ENCODE data around the gene TJP1. TPM values are rescaled to one million over a fixed set of nuclear protein-coding genes. Genes with fewer than 3 reads are reported as not detected.
"Not testable (repeated sequence)": the region's sequence is repeated elsewhere in the genome, so short reads cannot be mapped to it uniquely, and the experiment has no call there.

TJP1 gene
- total RNA-seq, 1 donor, result 95.3 TPM

DNA sequence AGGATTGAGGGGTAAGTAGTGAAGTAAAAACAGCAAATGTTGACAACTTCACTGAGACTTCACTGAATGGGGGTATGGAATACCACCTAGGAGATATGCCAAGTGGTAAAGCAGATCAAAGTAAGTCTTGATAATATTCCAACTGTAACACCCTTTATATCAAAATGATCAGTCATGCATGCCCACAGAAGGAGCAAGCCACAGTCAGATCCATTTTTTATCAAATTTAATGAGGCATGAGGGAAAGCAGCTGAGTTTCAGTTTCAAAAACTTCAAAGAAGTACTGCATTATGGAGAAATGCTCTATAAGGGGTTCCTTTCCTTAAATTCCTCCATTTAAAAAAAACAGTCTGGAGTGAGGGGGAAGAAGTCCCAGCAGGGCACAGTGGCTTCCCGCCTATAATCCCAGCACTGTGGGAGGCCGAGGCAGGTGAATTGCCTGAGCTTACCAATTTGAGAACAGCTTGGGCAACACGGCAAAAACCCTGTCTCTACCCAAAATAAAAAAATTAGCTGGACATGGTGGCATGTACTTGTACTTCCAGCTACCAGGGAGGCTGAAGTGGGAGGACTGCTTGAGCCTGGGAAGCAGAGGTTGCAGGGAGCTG, 56.9 kb downstream of the TJP1 start:
- TF ChIP-seq, protein P1, sequence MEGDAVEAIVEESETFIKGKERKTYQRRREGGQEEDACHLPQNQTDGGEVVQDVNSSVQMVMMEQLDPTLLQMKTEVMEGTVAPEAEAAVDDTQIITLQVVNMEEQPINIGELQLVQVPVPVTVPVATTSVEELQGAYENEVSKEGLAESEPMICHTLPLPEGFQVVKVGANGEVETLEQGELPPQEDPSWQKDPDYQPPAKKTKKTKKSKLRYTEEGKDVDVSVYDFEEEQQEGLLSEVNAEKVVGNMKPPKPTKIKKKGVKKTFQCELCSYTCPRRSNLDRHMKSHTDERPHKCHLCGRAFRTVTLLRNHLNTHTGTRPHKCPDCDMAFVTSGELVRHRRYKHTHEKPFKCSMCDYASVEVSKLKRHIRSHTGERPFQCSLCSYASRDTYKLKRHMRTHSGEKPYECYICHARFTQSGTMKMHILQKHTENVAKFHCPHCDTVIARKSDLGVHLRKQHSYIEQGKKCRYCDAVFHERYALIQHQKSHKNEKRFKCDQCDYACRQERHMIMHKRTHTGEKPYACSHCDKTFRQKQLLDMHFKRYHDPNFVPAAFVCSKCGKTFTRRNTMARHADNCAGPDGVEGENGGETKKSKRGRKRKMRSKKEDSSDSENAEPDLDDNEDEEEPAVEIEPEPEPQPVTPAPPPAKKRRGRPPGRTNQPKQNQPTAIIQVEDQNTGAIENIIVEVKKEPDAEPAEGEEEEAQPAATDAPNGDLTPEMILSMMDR (IDR thresholded peaks at IDR 0.05; ENCODE audit: insufficient read depth, low read length), result no peak
- H3K4me3 ChIP-seq (ENCODE audit: low read depth, low read length), result no peak overlapping the region
- no peak for DNase-seq (ENCODE audit: low read depth)

GRCh38 chr15:29759596-29759995, 62.7 kb downstream of the TJP1 start:
- H3K4me3 ChIP-seq (ENCODE audit: low read depth, low read length), result no peak overlapping the region
- DNase-seq (ENCODE audit: low read depth), result no peak
- TF ChIP-seq, protein P1 (IDR thresholded peaks at IDR 0.05; ENCODE audit: insufficient read depth, low read length), result no peak

- DNase-seq (ENCODE audit: low read depth), result peak; percentile 18
- no peak overlapping the region for H3K4me3 ChIP-seq (ENCODE audit: low read depth, low read length)
- TF ChIP-seq, protein P1 (IDR thresholded peaks at IDR 0.05; ENCODE audit: insufficient read depth, low read length), result no peak
Observed at GRCh38 chr15:29756358-29757267, 65.7 kb downstream of the TJP1 start.

DNA sequence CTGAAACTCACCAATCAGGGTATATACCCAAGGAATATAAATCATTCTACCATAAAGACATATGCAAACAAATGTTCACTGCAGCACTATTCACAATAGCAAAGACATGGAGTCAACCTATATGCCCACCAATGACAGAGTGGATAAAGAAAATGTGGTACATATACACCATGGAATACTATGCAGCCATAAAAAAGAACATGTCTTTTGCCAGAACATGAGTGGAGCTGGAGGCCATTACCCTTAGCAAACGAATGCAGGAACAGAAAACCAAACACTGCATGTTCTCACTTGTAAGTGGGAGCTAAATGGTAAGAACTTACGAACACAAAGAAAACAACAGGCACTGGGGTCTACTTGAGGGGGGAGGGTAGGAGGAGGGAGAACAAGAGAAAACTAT, 68.3 kb downstream of the TJP1 start:
- not testable (repeated sequence) for H3K4me3 ChIP-seq (ENCODE audit: low read depth, low read length); DNase-seq (ENCODE audit: low read depth)

DNA sequence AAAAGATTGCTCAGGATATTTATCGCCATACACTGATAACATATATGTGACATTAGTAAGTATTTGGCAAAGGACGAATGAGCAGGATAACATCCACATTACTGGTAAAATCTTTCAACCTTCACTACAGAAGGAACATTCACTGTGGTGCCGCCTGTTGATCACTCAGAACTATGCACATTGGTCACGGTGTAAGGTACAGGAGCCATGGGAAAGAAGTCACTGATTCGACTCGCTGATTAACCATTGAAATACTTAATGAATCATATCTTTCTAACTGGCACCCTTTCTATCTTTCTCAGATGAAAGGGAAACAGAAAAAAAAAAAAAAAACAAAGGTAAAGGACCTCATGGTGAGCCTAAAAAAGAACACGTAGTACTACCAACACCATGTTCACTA, 68.8 kb downstream of the TJP1 start:
- no peak overlapping the region for H3K4me3 ChIP-seq (ENCODE audit: low read depth, low read length)
- TF ChIP-seq, protein P1 (IDR thresholded peaks at IDR 0.05; ENCODE audit: insufficient read depth, low read length), result no peak
- no peak for DNase-seq (ENCODE audit: low read depth)

DNA sequence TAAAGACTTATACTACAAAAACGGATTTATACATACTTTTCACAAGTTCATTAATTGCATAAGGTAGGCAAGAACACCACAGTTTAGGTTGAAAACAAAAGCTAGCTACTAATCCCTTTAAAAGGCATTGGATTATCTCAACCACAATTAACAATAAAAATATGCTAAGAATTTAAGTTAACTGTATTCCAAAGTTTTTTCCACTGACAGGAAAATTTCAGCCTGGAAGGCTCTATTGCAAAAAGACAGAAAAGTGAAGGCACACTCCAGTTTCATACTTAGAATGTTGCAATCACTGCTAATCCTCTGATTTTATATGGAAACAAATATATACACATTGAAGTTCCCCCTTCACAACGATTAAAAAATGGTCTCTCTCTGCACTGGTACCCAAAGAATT, 71.5 kb downstream of the TJP1 start:
- peak; percentile 58 for DNase-seq (ENCODE audit: low read depth)
- TF ChIP-seq, protein P1 (IDR thresholded peaks at IDR 0.05; ENCODE audit: insufficient read depth, low read length), result no peak
- no peak overlapping the region for H3K4me3 ChIP-seq (ENCODE audit: low read depth, low read length)

GRCh38 chr15:29749365-29750086, 72.7 kb downstream of the TJP1 start:
- no peak overlapping the region for H3K4me3 ChIP-seq (ENCODE audit: low read depth, low read length)
- DNase-seq (ENCODE audit: low read depth), result no peak

More at GRCh38 chr15:29749365-29750086, 72.7 kb downstream of the TJP1 start:
- TF ChIP-seq, protein P1 (IDR thresholded peaks at IDR 0.05; ENCODE audit: insufficient read depth, low read length), result no peak

Measured in fibroblast of the aortic adventitia (primary cell).